GM18867 (cell line): ENCODE measurements around the gene MT1G.
"Not testable (repeated sequence)": the region's sequence is repeated elsewhere in the genome, so short reads cannot be mapped to it uniquely, and the experiment has no call there.

Source experiments
- ATAC-seq: cut with Tn5 transposase; IDR thresholded peaks from one replicate; pipeline ENCODE4 v1.9.1; 2021; ENCODE audit warnings: mild to moderate bottlenecking, moderate library complexity; ENCODE audit not compliant: unreplicated experiment

MT1G gene

GRCh38 chr16:56667581-56668571 is at the start of gene MT1G:
Gene MT1G, minus strand, starts transcription at chr16:56668065. Its CDS starts 72 bp downstream, at chr16:56667993.
- ATAC-seq = no peak

GRCh38 chr16:56717532-56717931 is 49.7 kb upstream of the MT1G start:
- ATAC-seq = not testable (repeated sequence)

DNA sequence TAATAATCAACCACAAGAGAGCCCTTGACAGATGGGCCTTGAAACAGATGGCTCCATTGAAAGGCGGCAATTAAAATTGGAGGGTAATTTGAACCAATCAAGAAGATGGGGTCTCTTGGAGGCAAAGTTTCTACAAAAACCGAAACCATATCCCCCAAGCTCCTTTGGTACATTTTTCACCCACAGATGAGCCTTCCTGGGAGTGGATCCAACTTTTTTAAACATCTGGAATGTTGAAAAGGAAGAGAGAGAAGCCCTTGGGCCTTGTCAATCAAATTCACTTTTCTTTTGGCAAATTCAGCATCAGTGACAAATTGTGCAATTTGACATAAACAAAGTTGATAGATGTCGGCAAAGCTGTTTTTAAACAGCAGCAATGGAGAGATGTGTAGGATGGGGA is 48.9 kb upstream of the MT1G start:
- ATAC-seq = no peak

- no peak for ATAC-seq
Observed at GRCh38 chr16:56715126-56715525, 47.3 kb upstream of the MT1G start.

- ATAC-seq = no peak
Observed at GRCh38 chr16:56713794-56714193, 45.9 kb upstream of the MT1G start.

- no peak for ATAC-seq
Observed at GRCh38 chr16:56711862-56712261, 44.0 kb upstream of the MT1G start.

DNA sequence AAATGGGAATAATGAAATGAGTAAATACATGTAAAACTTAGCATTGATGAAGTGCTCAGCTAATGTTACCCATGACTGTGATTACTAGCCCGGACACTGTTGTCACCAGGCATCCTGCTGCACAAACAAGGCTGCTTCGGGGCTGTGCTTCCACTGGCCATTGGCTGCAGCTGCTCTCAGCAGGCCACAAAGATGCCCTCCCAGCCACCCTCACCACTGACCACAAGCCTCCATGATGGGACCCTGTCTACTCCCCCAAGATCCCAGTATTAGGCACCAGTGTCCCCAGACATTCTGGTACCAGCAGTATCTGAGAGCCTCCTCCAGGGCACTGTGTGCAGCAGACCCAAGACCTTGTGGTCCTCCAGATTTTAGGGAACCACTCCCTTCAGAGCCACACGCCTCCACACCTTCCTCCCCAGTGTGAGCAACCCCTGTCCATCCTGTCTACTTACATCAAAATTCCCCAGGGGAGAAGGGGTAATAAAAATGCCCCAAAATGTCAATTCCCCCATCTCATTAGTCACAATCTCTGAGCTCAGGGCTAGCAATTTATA is 42.4 kb upstream of the MT1G start:
- ATAC-seq = no peak

- ATAC-seq = no peak
Observed at GRCh38 chr16:56709443-56710040, 41.7 kb upstream of the MT1G start.

GRCh38 chr16:56708525-56709442 is 40.9 kb upstream of the MT1G start:
- ATAC-seq = no peak

- no peak for ATAC-seq
Observed at GRCh38 chr16:56702836-56703235, 35.0 kb upstream of the MT1G start.

DNA sequence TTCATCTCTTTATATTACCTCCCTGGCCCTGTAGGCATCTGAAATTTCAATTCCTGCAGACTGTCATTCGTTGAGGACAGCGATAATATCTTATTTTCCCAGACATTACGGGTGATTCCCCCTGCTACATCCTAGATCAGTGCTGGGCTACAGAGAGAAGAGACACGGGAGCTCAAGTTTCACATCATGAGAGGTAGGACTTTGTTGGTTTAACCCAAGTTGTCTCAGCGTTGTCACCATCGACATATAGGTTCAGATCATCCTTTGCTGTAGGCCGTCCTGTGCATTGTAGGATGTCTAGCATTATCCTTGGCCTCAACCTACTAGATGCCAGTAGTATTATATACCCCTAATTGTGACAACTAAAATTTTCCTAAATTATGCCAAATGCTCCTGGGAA is 33.7 kb upstream of the MT1G start:
- no peak for ATAC-seq

- no peak for ATAC-seq
Observed at GRCh38 chr16:56700631-56701030, 32.8 kb upstream of the MT1G start.

GRCh38 chr16:56700195-56700594 is 32.3 kb upstream of the MT1G start:
- no peak for ATAC-seq

GRCh38 chr16:56697456-56698155 is 29.7 kb upstream of the MT1G start:
- no peak for ATAC-seq

DNA sequence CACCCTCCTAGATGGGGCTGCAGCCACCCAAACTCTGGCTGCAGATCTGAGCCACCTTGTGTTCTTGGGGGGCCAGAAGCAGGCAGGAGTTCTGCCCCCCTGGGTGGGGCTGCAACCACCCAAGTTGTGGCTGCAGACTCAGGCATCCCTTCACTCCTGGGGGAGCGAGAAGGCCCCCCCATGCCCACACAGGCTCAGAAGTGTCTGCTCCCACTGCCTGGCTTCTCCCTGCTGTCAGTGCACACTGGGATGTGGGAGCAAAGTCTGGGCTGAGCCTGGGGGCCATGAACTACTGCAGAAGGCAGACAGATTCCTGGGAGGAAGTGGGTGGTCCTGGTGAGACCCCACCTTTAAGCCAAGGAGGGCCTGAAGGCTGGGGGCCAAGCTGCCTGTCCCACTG is 27.4 kb upstream of the MT1G start:
- ATAC-seq = no peak

GRCh38 chr16:56691885-56692284 is 24.0 kb upstream of the MT1G start:
- no peak for ATAC-seq

DNA sequence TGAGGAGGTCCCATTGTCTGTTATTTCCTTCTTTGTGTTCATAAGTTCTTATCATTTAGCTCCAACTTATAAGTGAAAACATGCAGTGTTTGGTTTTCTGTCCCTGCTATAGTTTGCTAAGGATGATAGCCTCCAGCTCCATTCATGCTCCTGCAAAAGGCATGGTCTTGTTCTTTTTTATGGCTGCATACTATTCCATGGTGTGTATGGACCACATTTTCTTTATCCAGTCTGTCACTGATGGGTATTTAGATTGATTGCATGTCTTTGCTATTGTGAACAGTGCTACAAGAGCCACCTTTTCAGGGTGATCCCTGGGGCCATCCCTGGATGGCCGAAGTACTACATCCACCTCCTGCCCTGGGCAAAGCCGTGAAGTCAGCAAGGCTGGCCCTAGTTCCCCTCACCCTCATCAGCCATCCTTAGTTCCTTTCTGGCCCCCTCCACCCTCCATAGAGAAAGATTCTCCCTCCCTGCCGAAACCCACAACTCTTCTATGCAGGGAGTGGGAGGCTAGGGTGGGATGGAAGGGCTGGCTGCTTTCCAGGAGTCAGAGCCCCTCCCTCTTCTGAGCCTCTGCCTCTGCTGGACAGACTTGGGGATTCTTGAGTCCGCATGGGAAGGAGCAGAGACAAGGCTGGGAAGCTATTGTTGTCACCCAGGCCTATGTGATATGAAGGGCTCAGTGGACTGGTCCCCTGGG is 22.7 kb upstream of the MT1G start:
- ATAC-seq = no peak

- no peak for ATAC-seq
Observed at GRCh38 chr16:56689171-56689570, 21.3 kb upstream of the MT1G start.

GRCh38 chr16:56688762-56689161 is 20.9 kb upstream of the MT1G start:
- no peak for ATAC-seq

DNA sequence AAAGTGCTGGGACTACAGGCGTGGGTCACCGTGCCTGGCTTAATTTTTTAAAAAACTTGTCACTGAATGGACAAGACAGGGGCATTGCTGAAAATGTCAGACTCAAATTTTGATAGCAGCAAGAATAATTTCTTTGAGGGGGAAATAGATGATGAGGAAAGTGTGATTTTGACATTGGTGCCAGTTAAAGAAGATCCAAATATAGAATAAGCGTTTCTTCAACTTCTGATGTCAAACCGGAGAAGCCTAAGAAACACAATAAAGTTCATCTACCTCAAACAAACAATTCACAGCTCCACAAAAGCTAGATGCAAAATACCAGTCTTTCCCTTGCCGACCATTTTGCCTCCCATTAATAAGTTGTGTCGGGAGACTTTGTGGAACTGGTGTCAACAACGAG is 18.9 kb upstream of the MT1G start:
- no peak for ATAC-seq
